Natural killer cell (primary cell): ENCODE results near the gene ATP5F1C. TPM values are rescaled to one million over a fixed set of nuclear protein-coding genes. Genes with fewer than 3 reads are reported as not detected.

ENCODE experiments used
- ATAC-seq, 3 donors: fragments of 150-1000 bp in 2 of 3; fragments of 200-7000 bp in 1 of 3; cut with Tn5 transposase; 1 replicate in 1 of 3; 2 replicates in 2 of 3; pipeline ENCODE4 v1.10.0; 2021; ENCODE audit warnings: mild to moderate bottlenecking in 2 of 3, moderate library complexity in 2 of 3
- DNase-seq, 2 donors: peaks; one replicate each; pipeline versions ENCODE4 v3.0.0 to v3.0.0-alpha.2; 2013 to 2021; ENCODE audit warnings: mixed read lengths in 1 of 2
- H3K27ac ChIP-seq: one replicate; pipeline ENCODE4 v1.5.1; 2013; ENCODE audit warnings: mild to moderate bottlenecking, low read length
- H3K27me3 ChIP-seq: one replicate; pipeline ENCODE4 v1.6.1; 2013; ENCODE audit warnings: low read length; ENCODE audit not compliant: control insufficient read depth, insufficient read depth
- H3K36me3 ChIP-seq: one replicate; pipeline ENCODE4 v1.6.1; 2013; ENCODE audit warnings: low read length; ENCODE audit not compliant: control insufficient read depth, insufficient read depth
- H3K4me1 ChIP-seq: one replicate; pipeline ENCODE4 v1.6.1; 2013; ENCODE audit warnings: low read length; ENCODE audit not compliant: control insufficient read depth, insufficient read depth
- H3K4me3 ChIP-seq: one replicate; pipeline ENCODE4 v1.5.1; 2013; ENCODE audit warnings: low read length
- H3K9me3 ChIP-seq: one replicate; pipeline ENCODE4 v1.6.1; 2013; ENCODE audit warnings: low read length; ENCODE audit not compliant: control insufficient read depth, insufficient read depth
- H3K27ac Mint-ChIP-seq, 2 donors: one replicate each; pipeline ENCODE4 v1.8.0; 2022; ENCODE audit warnings: mild to moderate bottlenecking in 2 of 2, mixed read lengths in 2 of 2, moderate library complexity in 1 of 2
- H3K27me3 Mint-ChIP-seq, 2 donors: one replicate each; pipeline ENCODE4 v1.8.0; 2022; ENCODE audit warnings: low read depth in 2 of 2, mixed read lengths in 2 of 2
- H3K36me3 Mint-ChIP-seq: one replicate; pipeline ENCODE4 v1.8.0; 2022; ENCODE audit warnings: mixed read lengths
- H3K4me1 Mint-ChIP-seq, 2 donors: one replicate each; pipeline ENCODE4 v1.8.0; 2022; ENCODE audit warnings: mixed read lengths in 2 of 2
- H3K4me3 Mint-ChIP-seq: one replicate; pipeline ENCODE4 v1.8.0; 2022; ENCODE audit warnings: mild to moderate bottlenecking, moderate library complexity, mixed read lengths
- H3K9me3 Mint-ChIP-seq, 2 donors: one replicate each; pipeline ENCODE4 v1.8.0; 2022; ENCODE audit warnings: mixed read lengths in 2 of 2
- CTCF ChIP-seq: fragments of 200-600 bp; IDR thresholded peaks from one replicate; pipeline ENCODE4 v1.8.0; 2022; ENCODE audit warnings: antibody characterized with exemption
- WGBS: methylation state at CpG from one replicate; pipeline ENCODE4 v1.1.7; 2013; ENCODE audit warnings: missing lambda C conversion rate; ENCODE audit not compliant: insufficient coverage; 5-methylcytosine and 5-hydroxymethylcytosine counted together
- intact Hi-C: fragments of 100-400 bp; cut with micrococcal nuclease; formaldehyde crosslinking; loops from one replicate; pipeline ENCODE4 v1.14.2; 2022
- total RNA-seq, 4 donors: library from RNA; stranded (reverse); fragments of 120-200 nt in 1 of 4; gene quantifications; one replicate each; pipeline versions ENCODE4 v1.2.3 to v1.2.4, GENCODE V29; 2013 to 2022

Gene ATP5F1C
- total RNA-seq, 3 donors from 2014 or later (not counting 1 experiment from before 2014, with no cell fraction given), result 127 to 145 (median 135) TPM

- Mint-ChIP-seq H3K27me3 (no peaks in the 10 kb centered on the region), H3K4me1 (peaks cover 41 to 53% of the 10 kb centered on the region in 2 donors), H3K27ac (no peak overlapping the region), H3K9me3 (no peaks in the 10 kb centered on the region), H3K4me3 (no peak overlapping the region), H3K36me3 (no peaks in the 10 kb centered on the region)
- Histone ChIP-seq H3K27ac (no peak overlapping the region), H3K36me3 (no peaks in the 10 kb centered on the region), H3K4me3 (no peak overlapping the region), H3K9me3 (no peaks in the 10 kb centered on the region), H3K27me3 (no peaks in the 10 kb centered on the region), H3K4me1 (no peaks in the 10 kb centered on the region)
- no peak for ATAC-seq
- no peak for DNase-seq
- TF ChIP-seq CTCF, result no peak
- intact Hi-C loops, result no loop called here
Observed at GRCh38 chr10:7833210-7833609, 45.2 kb downstream of the ATP5F1C start.

- no peak overlapping the region for H3K27ac Mint-ChIP-seq
- no peak overlapping the region for H3K4me3 Mint-ChIP-seq
- intact Hi-C loops, result no loop called here
- ATAC-seq, result no peak
- no peaks in the 10 kb centered on the region for H3K27me3 Mint-ChIP-seq
- no peaks in the 10 kb centered on the region for H3K9me3 Mint-ChIP-seq
- Histone ChIP-seq H3K4me3 (no peak overlapping the region), H3K27me3 (no peaks in the 10 kb centered on the region), H3K36me3 (no peaks in the 10 kb centered on the region), H3K4me1 (no peaks in the 10 kb centered on the region), H3K27ac (no peak overlapping the region), H3K9me3 (no peaks in the 10 kb centered on the region)
- no peak for DNase-seq
- no peak for TF ChIP-seq CTCF
- whole genome bisulfite sequencing, result 90% methylated on average over 2 of the region's 3 CpGs
- no peaks in the 10 kb centered on the region for H3K36me3 Mint-ChIP-seq
- peaks cover 35 to 48% of the 10 kb centered on the region in 2 donors for H3K4me1 Mint-ChIP-seq
Observed at GRCh38 chr10:7834262-7834661, 46.3 kb downstream of the ATP5F1C start.

GRCh38 chr10:7836571-7836970 lies 48.6 kb downstream of the ATP5F1C start:
- intact Hi-C loops, result no loop called here
- Histone ChIP-seq H3K9me3 (no peaks in the 10 kb centered on the region), H3K4me3 (no peak overlapping the region), H3K36me3 (no peaks in the 10 kb centered on the region), H3K4me1 (no peaks in the 10 kb centered on the region), H3K27me3 (no peaks in the 10 kb centered on the region), H3K27ac (no peak overlapping the region)
- ATAC-seq, result no peak
- 100% methylated on average over 1 of the region's 2 CpGs for WGBS
- no peak overlapping the region for H3K4me3 Mint-ChIP-seq
- H3K36me3 Mint-ChIP-seq, result no peaks in the 10 kb centered on the region
- DNase-seq, result no peak
- H3K27me3 Mint-ChIP-seq, result no peaks in the 10 kb centered on the region
- H3K9me3 Mint-ChIP-seq, result no peaks in the 10 kb centered on the region
- TF ChIP-seq CTCF, result no peak
- H3K4me1 Mint-ChIP-seq, result peaks cover 30 to 34% of the 10 kb centered on the region in 2 donors
- no peak overlapping the region for H3K27ac Mint-ChIP-seq

- intact Hi-C loops, result no loop called here
- Histone ChIP-seq H3K36me3 (no peaks in the 10 kb centered on the region), H3K9me3 (no peaks in the 10 kb centered on the region), H3K27ac (no peak overlapping the region), H3K4me3 (no peak overlapping the region), H3K4me1 (no peaks in the 10 kb centered on the region), H3K27me3 (no peaks in the 10 kb centered on the region)
- no peaks in the 10 kb centered on the region for H3K36me3 Mint-ChIP-seq
- no peak for TF ChIP-seq CTCF
- H3K27ac Mint-ChIP-seq, result no peak overlapping the region
- no peaks in the 10 kb centered on the region for H3K27me3 Mint-ChIP-seq
- WGBS, result no CpG with 5 or more reads among the region's 1 CpG
- ATAC-seq (no peak), DNase-seq (no peak)
- no peaks in the 10 kb centered on the region for H3K9me3 Mint-ChIP-seq
- no peak overlapping the region for H3K4me3 Mint-ChIP-seq
- peaks cover 11 to 12% of the 10 kb centered on the region in 2 donors for H3K4me1 Mint-ChIP-seq
Observed at GRCh38 chr10:7846591-7846990, 58.6 kb downstream of the ATP5F1C start.
